ENCODE measurements around the gene SPECC1L. TPM values are rescaled to one million over a fixed set of nuclear protein-coding genes. Genes with fewer than 3 reads are reported as not detected.

Gene SPECC1L
- total RNA-seq, 1 donor from 2014 or later, result 173 TPM

- no peak overlapping the region for H3K4me3 Mint-ChIP-seq (ENCODE audit: unreplicated experiment)
- peaks cover 9% of the 10 kb centered on the region for H3K4me1 Mint-ChIP-seq (ENCODE audit: low read depth, unreplicated experiment)
- peaks cover 4% of the 10 kb centered on the region for H3K36me3 Mint-ChIP-seq (ENCODE audit: unreplicated experiment)
- H3K27me3 Mint-ChIP-seq (ENCODE audit: unreplicated experiment), result no peaks in the 10 kb centered on the region
- no peak for DNase-seq
- H3K9me3 Mint-ChIP-seq (ENCODE audit: unreplicated experiment), result peaks cover 4% of the 10 kb centered on the region
- no peak overlapping the region for H3K27ac Mint-ChIP-seq (ENCODE audit: unreplicated experiment)
- TF ChIP-seq, protein P1, sequence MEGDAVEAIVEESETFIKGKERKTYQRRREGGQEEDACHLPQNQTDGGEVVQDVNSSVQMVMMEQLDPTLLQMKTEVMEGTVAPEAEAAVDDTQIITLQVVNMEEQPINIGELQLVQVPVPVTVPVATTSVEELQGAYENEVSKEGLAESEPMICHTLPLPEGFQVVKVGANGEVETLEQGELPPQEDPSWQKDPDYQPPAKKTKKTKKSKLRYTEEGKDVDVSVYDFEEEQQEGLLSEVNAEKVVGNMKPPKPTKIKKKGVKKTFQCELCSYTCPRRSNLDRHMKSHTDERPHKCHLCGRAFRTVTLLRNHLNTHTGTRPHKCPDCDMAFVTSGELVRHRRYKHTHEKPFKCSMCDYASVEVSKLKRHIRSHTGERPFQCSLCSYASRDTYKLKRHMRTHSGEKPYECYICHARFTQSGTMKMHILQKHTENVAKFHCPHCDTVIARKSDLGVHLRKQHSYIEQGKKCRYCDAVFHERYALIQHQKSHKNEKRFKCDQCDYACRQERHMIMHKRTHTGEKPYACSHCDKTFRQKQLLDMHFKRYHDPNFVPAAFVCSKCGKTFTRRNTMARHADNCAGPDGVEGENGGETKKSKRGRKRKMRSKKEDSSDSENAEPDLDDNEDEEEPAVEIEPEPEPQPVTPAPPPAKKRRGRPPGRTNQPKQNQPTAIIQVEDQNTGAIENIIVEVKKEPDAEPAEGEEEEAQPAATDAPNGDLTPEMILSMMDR (IDR thresholded peaks at IDR 0.05; ENCODE audit: partially characterized antibody, unreplicated experiment), result no peak
Measured at GRCh38 chr22:24394254-24394653, 123.6 kb downstream of the SPECC1L start.

- Mint-ChIP-seq H3K27me3 (ENCODE audit: unreplicated experiment) (no peaks in the 10 kb centered on the region), H3K27ac (ENCODE audit: unreplicated experiment) (no peak overlapping the region), H3K4me3 (ENCODE audit: unreplicated experiment) (no peak overlapping the region), H3K9me3 (ENCODE audit: unreplicated experiment) (peaks cover 5% of the 10 kb centered on the region), H3K4me1 (ENCODE audit: low read depth, unreplicated experiment) (no peaks in the 10 kb centered on the region), H3K36me3 (ENCODE audit: unreplicated experiment) (peaks cover 4% of the 10 kb centered on the region)
- TF ChIP-seq, protein P1 (IDR thresholded peaks at IDR 0.05; ENCODE audit: partially characterized antibody, unreplicated experiment), result no peak
- DNase-seq, result no peak
Measured at GRCh38 chr22:24398409-24398808, 127.8 kb downstream of the SPECC1L start.

GRCh38 chr22:24400034-24400725 is 129.5 kb downstream of the SPECC1L start:
- Mint-ChIP-seq H3K9me3 (ENCODE audit: unreplicated experiment) (peaks cover 8% of the 10 kb centered on the region), H3K36me3 (ENCODE audit: unreplicated experiment) (peaks cover 14% of the 10 kb centered on the region), H3K4me3 (ENCODE audit: unreplicated experiment) (no peak overlapping the region), H3K27ac (ENCODE audit: unreplicated experiment) (no peak overlapping the region), H3K4me1 (ENCODE audit: low read depth, unreplicated experiment) (no peaks in the 10 kb centered on the region), H3K27me3 (ENCODE audit: unreplicated experiment) (peaks cover 2% of the 10 kb centered on the region)
- DNase-seq, result no peak
- TF ChIP-seq, protein P1 (IDR thresholded peaks at IDR 0.05; ENCODE audit: partially characterized antibody, unreplicated experiment), result no peak

- Mint-ChIP-seq H3K27ac (ENCODE audit: unreplicated experiment) (no peak overlapping the region), H3K4me3 (ENCODE audit: unreplicated experiment) (no peak overlapping the region), H3K9me3 (ENCODE audit: unreplicated experiment) (peaks cover 10% of the 10 kb centered on the region)
Measured at GRCh38 chr22:24400726-24401596, 130.3 kb downstream of the SPECC1L start.

More at GRCh38 chr22:24400726-24401596, 130.3 kb downstream of the SPECC1L start:
- H3K36me3 Mint-ChIP-seq (ENCODE audit: unreplicated experiment), result peaks cover 12% of the 10 kb centered on the region
- peaks cover 2% of the 10 kb centered on the region for H3K27me3 Mint-ChIP-seq (ENCODE audit: unreplicated experiment)
- DNase-seq, result no peak
- H3K4me1 Mint-ChIP-seq (ENCODE audit: low read depth, unreplicated experiment), result peaks cover 3% of the 10 kb centered on the region
- TF ChIP-seq, protein P1 (IDR thresholded peaks at IDR 0.05; ENCODE audit: partially characterized antibody, unreplicated experiment), result no peak

Data from glutamatergic neuron (in vitro differentiated cells).